Ovary (tissue), 3 donors: ENCODE results near the gene TMEM272.

ENCODE experiments used
- EP300 ChIP-seq: sonication (generic); formaldehyde crosslinking; IDR thresholded peaks from one replicate; pipeline ENCODE4 v1.6.1; 2017; ENCODE audit warnings: antibody characterized with exemption
- POLR2A ChIP-seq: fragments of 450-650 bp; IDR thresholded peaks from one replicate; pipeline ENCODE4 v1.6.1; 2017; ENCODE audit warnings: antibody characterized with exemption, mild to moderate bottlenecking, moderate library complexity
- TF ChIP-seq, protein P1 (sequence below), 3 donors: fragments of 450-650 bp in 2 of 3; fragments of 200-600 bp in 1 of 3; IDR thresholded peaks; one replicate each; pipeline versions ENCODE4 v1.5.1 to v1.8.0; 2016 to 2022; ENCODE audit warnings: antibody characterized with exemption in 3 of 3, mild to moderate bottlenecking in 1 of 3
- donor health status: DM: no; HTN: no; CAD: no.

DNA sequence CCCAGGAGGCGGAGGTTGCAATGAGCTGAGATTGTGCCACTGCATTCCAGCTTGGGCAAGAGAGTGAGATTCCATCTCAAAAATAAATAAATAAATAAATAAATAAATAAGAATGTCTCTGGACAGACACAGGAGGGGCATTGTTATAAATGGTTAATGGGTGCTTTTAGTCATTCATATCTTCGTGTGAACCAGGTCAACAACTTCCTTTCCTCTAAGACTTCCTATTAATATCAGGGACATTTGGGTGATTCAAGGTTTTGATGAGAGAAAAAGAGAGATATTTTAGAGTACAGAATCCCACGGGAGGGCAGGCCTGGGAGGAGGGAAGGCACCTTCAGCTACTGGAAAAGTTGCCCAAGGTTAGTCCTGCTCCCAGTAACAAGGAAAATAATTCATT lies 64.9 kb downstream of the TMEM272 start:
- no peak for TF ChIP-seq POLR2A
- TF ChIP-seq, protein P1, sequence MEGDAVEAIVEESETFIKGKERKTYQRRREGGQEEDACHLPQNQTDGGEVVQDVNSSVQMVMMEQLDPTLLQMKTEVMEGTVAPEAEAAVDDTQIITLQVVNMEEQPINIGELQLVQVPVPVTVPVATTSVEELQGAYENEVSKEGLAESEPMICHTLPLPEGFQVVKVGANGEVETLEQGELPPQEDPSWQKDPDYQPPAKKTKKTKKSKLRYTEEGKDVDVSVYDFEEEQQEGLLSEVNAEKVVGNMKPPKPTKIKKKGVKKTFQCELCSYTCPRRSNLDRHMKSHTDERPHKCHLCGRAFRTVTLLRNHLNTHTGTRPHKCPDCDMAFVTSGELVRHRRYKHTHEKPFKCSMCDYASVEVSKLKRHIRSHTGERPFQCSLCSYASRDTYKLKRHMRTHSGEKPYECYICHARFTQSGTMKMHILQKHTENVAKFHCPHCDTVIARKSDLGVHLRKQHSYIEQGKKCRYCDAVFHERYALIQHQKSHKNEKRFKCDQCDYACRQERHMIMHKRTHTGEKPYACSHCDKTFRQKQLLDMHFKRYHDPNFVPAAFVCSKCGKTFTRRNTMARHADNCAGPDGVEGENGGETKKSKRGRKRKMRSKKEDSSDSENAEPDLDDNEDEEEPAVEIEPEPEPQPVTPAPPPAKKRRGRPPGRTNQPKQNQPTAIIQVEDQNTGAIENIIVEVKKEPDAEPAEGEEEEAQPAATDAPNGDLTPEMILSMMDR (IDR thresholded peaks at IDR 0.05), result no peak
- TF ChIP-seq EP300, result no peak
